Hindlimb muscle (tissue), 1 donor: ENCODE measurements around the gene ROS1. TPM values are rescaled to one million over a fixed set of nuclear protein-coding genes. Genes with fewer than 3 reads are reported as not detected.

ENCODE experiments used
- DNase-seq: peaks from one replicate; pipeline ENCODE4 v3.0.0-alpha.2; 2013
- polyA plus RNA-seq: library from polyadenylated mRNA; unstranded; fragments of 120-200 nt; gene quantifications from one replicate; pipeline ENCODE4 v1.2.1, GENCODE V29; 2013; ENCODE audit not compliant: insufficient read length

The ROS1 gene
- polyA plus RNA-seq, 1 donor = 0.05 TPM

- no peak for DNase-seq
Observed at GRCh38 chr6:117309069-117309468, 116.7 kb downstream of the ROS1 start.

GRCh38 chr6:117307655-117308054 is 118.1 kb downstream of the ROS1 start:
- DNase-seq = no peak

DNA sequence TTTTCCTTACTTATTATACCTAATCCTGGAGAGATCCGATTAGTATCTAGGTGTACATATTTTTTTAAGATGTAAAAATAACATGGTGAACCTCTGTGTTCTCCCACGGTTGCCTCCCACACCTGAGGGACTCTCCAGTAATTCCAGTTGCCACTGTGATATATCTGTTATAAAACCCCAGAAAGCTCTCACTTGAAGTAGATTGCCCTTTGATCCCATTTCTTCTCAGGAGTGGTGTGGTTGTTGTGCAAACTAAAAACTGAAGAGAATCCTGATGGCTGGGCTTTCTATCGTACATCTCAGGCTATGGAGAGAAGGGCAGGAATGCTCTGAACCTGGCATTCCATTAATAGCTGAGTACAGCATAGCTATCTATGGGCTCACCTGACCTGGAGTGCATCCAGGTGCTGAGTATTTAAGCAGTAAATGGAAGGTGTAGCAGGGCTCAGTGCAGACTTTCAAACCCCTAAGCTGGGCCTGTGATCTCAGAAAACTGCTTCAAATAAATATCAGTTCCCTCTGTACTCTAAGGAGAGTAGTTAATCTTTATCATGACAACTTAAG is 119.4 kb downstream of the ROS1 start:
- DNase-seq = no peak

- DNase-seq = no peak
Observed at GRCh38 chr6:117304446-117304845, 121.3 kb downstream of the ROS1 start.

DNA sequence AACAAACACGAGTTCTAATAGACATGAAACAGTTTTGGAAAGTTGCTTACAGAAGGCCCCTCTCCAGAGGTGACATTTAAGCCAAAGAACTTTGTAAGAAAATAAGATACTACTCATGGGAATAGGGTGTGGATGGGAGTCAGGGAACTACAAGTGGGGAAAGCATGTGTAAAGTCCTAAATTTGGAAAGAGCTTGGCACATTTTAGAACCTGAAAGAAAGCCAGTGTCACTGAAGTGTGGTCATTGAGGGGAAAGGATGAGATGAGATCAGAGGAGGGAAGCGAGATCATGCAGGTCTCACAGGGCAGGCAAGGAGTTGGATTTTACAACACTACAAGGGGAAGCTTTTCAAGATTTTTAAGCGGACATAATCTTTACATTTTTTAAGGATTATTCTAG is 122.4 kb downstream of the ROS1 start:
- no peak for DNase-seq

GRCh38 chr6:117298941-117299340 is 126.8 kb downstream of the ROS1 start:
- no peak for DNase-seq

DNA sequence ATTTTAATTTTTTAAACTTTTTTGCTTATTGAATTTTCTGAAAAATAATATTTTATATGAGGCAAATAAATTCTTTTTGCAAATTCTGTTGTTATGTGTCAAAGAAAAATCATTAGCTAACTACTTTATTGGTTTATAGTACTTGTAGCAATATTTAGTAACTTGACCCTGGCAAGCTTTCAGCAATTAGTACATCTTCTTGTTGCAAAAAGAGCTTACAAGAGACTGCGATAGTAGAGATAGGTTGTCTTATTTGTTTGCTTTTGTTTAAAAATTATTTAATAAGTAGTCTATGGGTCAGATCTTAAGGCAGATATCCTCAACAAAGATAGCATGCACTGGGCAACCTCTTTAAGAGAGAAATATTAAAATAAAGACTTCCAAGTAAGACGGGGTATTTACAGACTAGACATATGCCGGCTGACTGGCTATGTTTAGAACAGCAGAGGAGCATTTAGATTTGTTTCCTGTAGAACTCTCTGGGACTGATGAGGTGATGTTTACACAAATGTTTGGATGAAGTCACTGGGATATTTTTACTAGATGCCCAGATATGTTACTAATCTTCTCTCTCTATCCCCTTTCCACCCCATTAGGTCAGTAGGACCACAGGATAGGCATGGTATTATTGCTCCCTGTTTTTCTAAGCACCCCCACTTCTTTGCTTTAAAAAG is 135.4 kb downstream of the ROS1 start:
- DNase-seq = no peak

DNA sequence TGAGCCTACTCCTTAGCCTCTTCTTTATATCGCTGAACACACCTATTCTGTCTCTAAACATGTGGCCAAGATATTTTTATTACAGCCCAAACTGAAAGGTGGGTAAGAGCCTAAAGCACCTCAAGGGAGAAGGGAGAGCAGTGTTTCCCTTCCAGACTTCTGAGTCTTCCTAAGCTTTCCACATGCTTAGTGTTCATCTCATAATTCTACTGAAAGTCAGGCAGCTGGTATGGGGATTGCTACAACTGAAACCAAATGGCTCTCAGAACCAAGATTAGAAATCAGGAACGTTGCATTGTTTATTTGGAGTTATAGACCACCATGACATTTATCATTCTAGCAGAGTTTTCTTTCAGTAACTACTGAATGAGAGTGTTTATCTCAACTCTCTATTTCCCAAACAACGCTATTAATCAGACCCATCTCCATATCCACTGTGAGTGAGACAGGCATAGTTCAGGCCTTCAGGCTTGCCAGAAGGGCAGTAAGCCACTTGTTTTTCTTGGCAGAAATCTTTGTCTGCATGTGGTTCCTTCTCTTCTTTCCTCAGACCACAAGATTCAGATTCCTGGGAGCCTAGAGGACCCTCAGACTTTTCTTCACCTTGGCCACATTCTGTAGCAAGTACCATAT is 137.5 kb downstream of the ROS1 start:
- no peak for DNase-seq

DNA sequence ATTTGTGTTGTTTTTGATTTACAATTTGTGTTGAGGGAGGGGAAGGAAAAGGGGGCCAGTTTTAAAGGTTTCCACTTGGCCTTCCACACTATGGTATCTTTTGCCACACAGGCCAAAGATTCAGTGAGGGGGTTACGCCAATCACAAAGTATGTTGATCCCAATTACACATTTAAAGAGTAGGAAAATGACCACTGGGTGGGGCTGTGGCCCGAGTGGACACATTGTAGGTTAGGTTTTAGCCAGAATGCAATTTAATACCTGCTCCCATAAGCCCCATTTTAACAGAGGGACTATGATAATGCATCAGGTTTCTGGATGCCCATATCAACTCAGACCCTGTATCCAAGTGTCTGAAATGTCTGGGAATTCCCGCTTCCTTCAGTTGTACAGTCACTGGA is 144.8 kb downstream of the ROS1 start:
- no peak for DNase-seq

DNA sequence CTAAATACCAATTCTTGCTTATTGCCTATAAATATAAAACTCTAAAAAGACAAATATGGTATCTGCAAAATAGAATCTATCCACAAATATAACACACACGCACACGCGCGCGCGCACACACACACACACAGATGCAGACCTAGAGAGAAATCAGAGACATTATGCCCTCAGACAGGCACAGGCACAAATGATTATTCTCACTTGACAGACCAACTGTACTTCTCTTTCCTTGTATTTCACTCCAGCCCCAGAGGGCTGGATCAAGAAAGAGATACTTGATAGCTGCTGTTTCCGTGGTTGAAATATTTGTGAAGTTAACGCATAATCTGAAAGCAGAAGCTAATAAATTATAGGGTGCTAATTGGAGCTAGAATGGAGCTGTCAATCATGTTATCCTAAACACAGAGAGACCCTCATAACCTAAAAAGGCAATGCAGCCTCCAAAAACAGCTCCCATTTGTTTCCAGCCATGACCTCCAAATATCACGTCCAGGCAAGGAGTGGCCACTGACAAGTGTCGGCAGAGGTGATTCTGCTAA is 148.9 kb downstream of the ROS1 start:
- no peak for DNase-seq

DNA sequence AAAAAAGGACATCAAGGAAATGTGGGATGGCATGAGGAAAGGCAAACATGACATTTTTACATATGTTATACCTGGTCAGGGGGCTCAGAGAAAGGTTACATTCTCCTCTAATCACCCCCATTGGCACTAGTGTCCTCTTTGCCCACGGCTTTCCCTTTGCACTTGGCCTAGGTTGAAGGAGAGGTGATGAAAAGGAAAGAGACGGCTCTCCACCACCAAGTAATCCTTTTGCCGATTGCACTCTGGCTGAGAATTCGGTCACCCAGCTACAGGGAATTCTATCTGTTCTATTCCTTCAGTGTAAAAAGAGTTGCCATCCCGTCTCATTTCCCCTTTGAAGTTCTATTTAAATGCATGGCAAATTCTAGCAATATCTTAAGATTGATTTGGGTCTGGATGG is 150.0 kb downstream of the ROS1 start:
- no peak for DNase-seq

DNA sequence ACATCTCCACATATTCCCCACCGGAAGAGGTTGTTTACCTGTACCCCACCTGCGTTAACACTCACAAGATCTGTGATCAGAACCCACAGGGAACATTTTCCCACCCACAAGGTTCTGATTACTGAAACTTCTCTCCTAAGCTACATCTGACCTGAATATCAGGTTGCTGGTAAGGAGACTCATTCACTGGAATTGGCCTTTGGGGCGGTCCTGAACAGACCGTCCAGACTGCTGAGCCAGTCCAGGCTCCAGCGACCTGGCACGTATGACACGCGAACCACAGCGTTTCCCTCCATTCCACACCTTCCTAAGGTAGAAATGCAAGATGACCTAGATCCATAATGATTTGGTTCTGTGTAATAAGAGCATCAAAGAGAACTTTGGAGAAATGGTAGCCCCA is 150.5 kb downstream of the ROS1 start:
- no peak for DNase-seq

DNA sequence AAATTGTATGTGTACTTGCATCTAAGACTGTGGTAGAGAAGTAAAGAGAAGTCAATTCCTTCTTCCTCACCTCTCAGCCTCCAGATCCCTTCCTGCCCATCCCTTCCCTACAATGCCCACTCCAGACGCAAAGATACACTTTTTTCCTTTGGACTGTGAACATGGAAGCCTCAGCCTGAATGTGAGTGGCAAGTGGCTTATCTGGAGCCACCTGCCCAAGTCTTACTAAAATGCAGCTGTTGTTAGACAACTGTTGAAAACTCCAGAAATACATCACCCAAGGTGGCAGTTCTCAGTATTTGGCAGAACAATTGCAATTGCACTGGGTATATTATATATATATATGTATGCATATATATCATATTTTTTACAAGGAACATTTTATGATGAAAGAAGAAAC is 152.9 kb downstream of the ROS1 start:
- DNase-seq = no peak

- no peak for DNase-seq
Observed at GRCh38 chr6:117272032-117272866, 153.5 kb downstream of the ROS1 start.

DNA sequence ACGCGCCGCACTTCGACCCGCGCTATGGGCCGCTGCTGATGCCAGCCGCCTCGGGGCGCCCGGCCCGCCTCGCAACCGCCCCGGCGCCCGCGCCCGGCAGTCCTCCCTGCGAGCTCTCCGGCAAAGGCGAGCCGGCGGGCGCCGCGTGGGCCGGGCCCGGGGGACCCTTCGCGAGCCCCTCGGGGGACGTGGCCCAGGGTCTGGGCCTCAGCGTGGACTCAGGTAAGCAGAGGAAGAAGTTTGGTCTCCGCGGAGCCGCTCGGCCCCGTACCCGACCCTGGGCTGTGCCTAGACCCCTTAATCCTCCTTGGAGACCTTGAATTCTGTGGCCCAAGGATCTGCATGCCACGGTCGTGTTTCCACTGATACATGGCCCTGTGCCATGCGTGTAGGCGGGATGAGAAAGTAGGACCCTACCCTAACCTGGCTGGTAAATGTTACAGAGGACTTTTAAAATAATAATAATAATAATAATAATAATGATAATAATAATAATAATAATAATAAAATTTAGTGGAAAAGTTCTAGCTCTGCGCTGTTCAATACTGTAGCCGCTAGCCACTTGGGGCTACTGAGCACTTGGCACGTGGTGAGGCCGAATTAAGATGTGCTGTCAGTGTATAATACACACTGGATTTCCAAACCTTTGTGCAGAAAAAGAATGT is 154.8 kb downstream of the ROS1 start:
- DNase-seq = no peak

DNA sequence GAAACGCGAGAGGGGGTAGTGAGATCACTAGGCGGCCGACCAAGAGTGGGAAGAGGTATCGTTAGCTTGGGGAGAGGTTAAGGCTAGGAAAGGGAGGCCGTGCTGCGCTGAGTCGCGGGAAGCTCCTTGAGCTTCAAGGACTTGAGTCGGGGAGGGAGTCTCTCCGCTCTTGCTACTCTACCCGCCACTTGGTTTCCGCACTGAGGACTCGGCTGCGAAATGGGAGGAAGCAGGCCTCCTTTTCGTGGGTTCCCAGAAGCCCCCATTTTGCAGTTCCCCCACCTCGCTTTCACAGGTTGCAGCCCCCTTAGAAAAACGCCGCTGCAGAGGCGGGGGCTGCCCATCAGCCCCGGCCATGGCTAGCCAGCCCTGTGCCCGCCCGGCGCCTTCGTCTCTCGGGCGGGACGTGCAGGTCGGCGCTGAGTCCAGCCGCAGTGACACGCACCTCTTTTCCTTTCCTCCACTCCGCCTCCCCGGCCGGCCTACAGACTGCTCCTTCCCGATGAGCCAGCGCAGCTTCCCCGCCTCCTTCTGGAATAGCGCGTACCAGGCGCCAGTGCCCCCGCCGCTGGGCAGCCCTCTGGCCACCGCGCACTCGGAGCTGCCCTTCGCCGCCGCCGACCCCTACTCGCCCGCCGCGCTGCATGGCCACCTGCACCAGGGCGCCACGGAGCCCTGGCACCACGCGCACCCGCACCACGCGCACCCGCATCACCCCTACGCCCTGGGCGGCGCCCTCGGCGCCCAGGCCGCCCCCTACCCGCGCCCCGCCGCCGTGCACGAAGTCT is 155.5 kb downstream of the ROS1 start:
- no peak for DNase-seq

DNA sequence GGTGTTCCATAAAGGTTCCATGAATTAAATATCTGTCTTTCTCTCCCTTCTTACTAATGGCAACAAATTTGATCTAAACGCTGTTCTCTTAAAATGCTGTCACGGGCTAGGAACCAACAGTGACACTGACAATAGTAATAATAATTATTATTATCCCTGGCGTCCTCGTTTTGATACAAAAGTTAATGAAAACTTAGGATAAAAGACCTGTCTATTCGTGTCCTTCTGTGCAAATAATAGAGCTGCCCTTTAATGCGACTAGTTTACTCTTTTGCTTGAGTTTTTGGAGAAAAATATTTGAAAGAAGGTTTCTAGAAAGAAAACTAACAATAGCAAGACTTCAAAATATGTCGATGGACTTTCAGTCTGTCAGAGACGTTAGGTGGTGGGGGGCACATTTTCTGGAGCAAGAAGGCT is 156.1 kb downstream of the ROS1 start:
- no peak for DNase-seq

DNA sequence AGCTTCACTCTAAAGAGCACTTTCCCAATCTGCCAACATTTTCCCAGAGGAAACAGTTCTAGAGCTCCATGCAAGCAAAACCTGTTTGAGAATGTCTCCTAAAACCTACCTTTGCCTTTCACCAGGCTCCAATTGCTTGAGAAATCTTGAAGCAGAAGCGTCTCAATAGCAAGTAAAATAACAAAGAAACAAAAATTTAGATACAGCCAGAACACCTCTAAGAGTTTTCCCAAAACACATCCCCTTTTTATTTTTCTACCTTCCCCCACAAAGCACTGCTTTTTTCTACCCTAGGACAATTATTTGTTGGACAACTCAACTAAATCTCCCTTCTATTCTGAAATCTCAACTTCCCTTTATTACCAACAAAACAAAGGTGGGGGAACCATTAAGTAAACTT is 156.8 kb downstream of the ROS1 start:
- DNase-seq = no peak

DNA sequence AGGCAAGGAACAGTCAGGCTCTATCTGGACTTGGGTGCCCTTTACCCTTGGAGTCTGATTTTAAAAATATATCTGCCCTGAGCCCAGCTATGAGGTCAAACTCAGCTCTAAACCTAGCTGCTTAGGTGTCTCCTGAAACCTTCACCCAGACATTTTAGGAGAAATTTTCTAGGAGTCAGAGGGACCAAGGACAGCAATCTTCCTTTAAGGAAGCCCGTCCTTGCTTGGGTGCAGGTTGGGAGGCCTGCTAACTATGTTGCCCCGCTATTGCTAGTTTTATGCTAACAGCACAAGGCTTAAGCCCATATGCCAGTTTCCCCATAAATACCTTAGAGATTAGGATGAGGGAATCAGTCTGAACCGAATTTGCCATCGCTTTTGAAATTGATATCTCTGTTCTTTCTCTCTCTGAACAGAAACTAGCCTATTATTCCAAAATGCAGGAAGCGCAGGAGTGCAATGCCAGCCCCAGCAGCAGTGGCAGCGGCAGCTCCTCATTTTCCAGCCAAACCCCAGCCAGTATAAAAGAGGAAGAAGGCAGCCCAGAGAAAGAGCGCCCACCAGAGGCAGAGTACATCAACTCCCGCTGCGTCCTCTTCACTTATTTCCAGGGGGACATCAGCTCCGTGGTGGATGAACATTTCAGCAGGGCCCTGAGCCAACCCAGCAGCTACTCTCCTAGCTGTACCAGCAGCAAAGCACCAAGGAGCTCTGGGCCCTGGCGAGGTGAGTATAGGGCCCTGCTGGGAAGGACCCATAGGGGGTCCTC is 157.8 kb downstream of the ROS1 start:
- DNase-seq = no peak

- no peak for DNase-seq
Observed at GRCh38 chr6:117267054-117267347, 158.7 kb downstream of the ROS1 start.
